NCI-H128 (cell line): ENCODE measurements around the gene NEDD4L.

ENCODE experiments used
- DNase-seq: peaks from one replicate; lab custom pipeline; 2025; ENCODE audit not compliant: unreplicated experiment; lab: John Stamatoyannopoulos, UW

NEDD4L gene

GRCh38 chr18:58308463-58308862, 264.4 kb downstream of the NEDD4L start:
- no peak for DNase-seq

GRCh38 chr18:58309099-58309498, 265.1 kb downstream of the NEDD4L start:
- no peak for DNase-seq

- no peak for DNase-seq
Measured at GRCh38 chr18:58309610-58310239, 265.7 kb downstream of the NEDD4L start.

- no peak for DNase-seq
Measured at GRCh38 chr18:58310517-58310916, 266.5 kb downstream of the NEDD4L start.

- DNase-seq: no peak
Measured at GRCh38 chr18:58311390-58311789, 267.4 kb downstream of the NEDD4L start.

- peak; percentile 21 for DNase-seq
Measured at GRCh38 chr18:58313491-58314032, 269.5 kb downstream of the NEDD4L start.

GRCh38 chr18:58314284-58314683, 270.3 kb downstream of the NEDD4L start:
- DNase-seq: no peak

- no peak for DNase-seq
Measured at GRCh38 chr18:58315041-58315440, 271.0 kb downstream of the NEDD4L start.

GRCh38 chr18:58315739-58316215, 271.8 kb downstream of the NEDD4L start:
- DNase-seq: no peak

GRCh38 chr18:58316396-58317342, 272.6 kb downstream of the NEDD4L start:
- no peak for DNase-seq

- no peak for DNase-seq
Measured at GRCh38 chr18:58319719-58320118, 275.7 kb downstream of the NEDD4L start.

GRCh38 chr18:58320907-58321561, 277.0 kb downstream of the NEDD4L start:
- DNase-seq: no peak

- DNase-seq: no peak
Measured at GRCh38 chr18:58321986-58322385, 278.0 kb downstream of the NEDD4L start.

GRCh38 chr18:58322464-58322863, 278.4 kb downstream of the NEDD4L start:
- no peak for DNase-seq

GRCh38 chr18:58323866-58324762, 280.1 kb downstream of the NEDD4L start:
- DNase-seq: no peak

GRCh38 chr18:58324824-58325480, 280.9 kb downstream of the NEDD4L start:
- DNase-seq: no peak

GRCh38 chr18:58325494-58325893, 281.5 kb downstream of the NEDD4L start:
- no peak for DNase-seq

GRCh38 chr18:58334061-58334460, 290.0 kb downstream of the NEDD4L start:
- no peak for DNase-seq

GRCh38 chr18:58335223-58335622, 291.2 kb downstream of the NEDD4L start:
- DNase-seq: peak; percentile 53

GRCh38 chr18:58335821-58336220, 291.8 kb downstream of the NEDD4L start:
- no peak for DNase-seq
